Sigmoid colon (tissue), 4 donors: ENCODE data around the gene FABP7.

Source experiments
- EP300 ChIP-seq, 4 donors: sonication (generic); formaldehyde crosslinking; IDR thresholded peaks; one replicate each; pipeline ENCODE4 v1.6.1; 2017; ENCODE audit warnings: antibody characterized with exemption in 4 of 4
- POLR2AphosphoS5 ChIP-seq, 4 donors: sonication (generic); formaldehyde crosslinking; IDR thresholded peaks; one replicate each; pipeline ENCODE4 v1.6.1; 2017; ENCODE audit warnings: antibody characterized with exemption in 4 of 4
- TF ChIP-seq, protein P1 (sequence below), 4 experiments: fragments of 450-650 bp in 3 of 4; fragments of 200-600 bp in 1 of 4; IDR thresholded peaks; one replicate each; pipeline ENCODE4 v1.5.1; 2016 to 2019; ENCODE audit warnings: antibody characterized with exemption in 4 of 4, mild to moderate bottlenecking in 3 of 4, moderate library complexity in 2 of 4

GRCh38 chr6:122730334-122730733, 49.2 kb upstream of the FABP7 start:
- TF ChIP-seq POLR2AphosphoS5 (IDR thresholded peaks at IDR 0.05) (no peak), EP300 (IDR thresholded peaks at IDR 0.05) (no peak)
- TF ChIP-seq, protein P1, sequence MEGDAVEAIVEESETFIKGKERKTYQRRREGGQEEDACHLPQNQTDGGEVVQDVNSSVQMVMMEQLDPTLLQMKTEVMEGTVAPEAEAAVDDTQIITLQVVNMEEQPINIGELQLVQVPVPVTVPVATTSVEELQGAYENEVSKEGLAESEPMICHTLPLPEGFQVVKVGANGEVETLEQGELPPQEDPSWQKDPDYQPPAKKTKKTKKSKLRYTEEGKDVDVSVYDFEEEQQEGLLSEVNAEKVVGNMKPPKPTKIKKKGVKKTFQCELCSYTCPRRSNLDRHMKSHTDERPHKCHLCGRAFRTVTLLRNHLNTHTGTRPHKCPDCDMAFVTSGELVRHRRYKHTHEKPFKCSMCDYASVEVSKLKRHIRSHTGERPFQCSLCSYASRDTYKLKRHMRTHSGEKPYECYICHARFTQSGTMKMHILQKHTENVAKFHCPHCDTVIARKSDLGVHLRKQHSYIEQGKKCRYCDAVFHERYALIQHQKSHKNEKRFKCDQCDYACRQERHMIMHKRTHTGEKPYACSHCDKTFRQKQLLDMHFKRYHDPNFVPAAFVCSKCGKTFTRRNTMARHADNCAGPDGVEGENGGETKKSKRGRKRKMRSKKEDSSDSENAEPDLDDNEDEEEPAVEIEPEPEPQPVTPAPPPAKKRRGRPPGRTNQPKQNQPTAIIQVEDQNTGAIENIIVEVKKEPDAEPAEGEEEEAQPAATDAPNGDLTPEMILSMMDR (IDR thresholded peaks at IDR 0.05): no peak
